ENCODE results near the gene ZNF235.

ZNF235 gene

DNA sequence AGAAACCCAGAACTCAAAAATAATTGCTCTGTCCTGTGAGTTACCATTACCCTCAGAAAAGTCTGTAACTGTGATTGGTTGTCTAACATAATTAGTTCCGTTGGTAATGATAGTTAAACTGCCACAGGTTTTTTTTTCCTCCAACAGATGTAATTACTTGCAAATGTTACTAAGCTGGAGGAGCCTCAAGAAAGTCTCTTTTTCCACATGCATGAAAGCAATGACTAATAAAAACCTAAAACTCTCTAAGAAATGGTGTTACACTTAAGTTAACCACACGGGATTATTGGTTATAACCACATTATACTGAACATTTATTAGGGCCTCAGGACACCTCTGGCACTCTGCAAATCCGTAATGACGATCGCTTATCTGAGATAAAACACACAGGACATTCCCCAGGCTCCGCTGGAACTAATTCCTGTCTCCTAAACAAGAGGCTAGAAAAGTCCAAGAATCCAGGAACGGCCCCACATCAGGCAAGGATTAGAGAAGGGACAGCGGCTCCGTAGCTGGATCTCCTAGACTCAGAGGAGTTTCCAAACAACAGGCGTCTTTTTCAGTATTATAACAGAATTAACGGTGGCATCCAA is 753 bp downstream of the ZNF235 start:
- H3K4ac ChIP-seq (ENCODE audit: low read depth in 1 of 2, low read length in 2 of 2): no peak overlapping the region
- no peak overlapping the region for H2AK5ac ChIP-seq (ENCODE audit: low read length, severe bottlenecking)
- WGBS: 0% methylated on average over 10 of the region's 11 CpGs
- peak overlapping the region; percentile 70 to 90 for H3K4me3 ChIP-seq (ENCODE audit: insufficient read depth in 1 of 2, low read depth in 1 of 2, low read length in 2 of 2)
- no peak overlapping the region for H2BK15ac ChIP-seq (ENCODE audit: low read depth, poor library complexity, severe bottlenecking)
- peaks cover 14 to 31% of the 10 kb centered on the region in 2 experiments for H3K36me3 ChIP-seq (ENCODE audit: control insufficient read depth in 1 of 2, insufficient read depth in 2 of 2, low read depth in 1 of 2, low read length in 2 of 2)
- peak overlapping the region; percentile 51 for H3K27ac ChIP-seq (ENCODE audit: low read length, poor library complexity, severe bottlenecking)
- H4K91ac ChIP-seq (ENCODE audit: low read length): no peak overlapping the region
- H3K14ac ChIP-seq (ENCODE audit: low read length in 2 of 2): no peak overlapping the region
- no peaks in the 10 kb centered on the region for H3K27me3 ChIP-seq (ENCODE audit: control insufficient read depth in 1 of 2, insufficient read depth in 1 of 2, low read length in 2 of 2)
- peak; percentile 60 for DNase-seq
- no peak overlapping the region for H2BK12ac ChIP-seq (ENCODE audit: low read length in 2 of 2)
- peaks cover 7% of the 10 kb centered on the region for H3K9me3 ChIP-seq (ENCODE audit: control insufficient read depth, low read length)
- H3K4me1 ChIP-seq (ENCODE audit: control insufficient read depth, insufficient read depth, low read depth, low read length): peaks cover 2% of the 10 kb centered on the region
- H3K79me1 ChIP-seq (replicated peaks; ENCODE audit: low read length, poor library complexity, severe bottlenecking): peaks cover 8% of the 10 kb centered on the region
- no peak overlapping the region for H2BK5ac ChIP-seq (ENCODE audit: low read depth, low read length, poor library complexity, severe bottlenecking)
- peak overlapping the region; percentile 94 for H3K9ac ChIP-seq (ENCODE audit: low read length)
- H3K4me2 ChIP-seq (ENCODE audit: low read length, poor library complexity, severe bottlenecking): peak overlapping the region; percentile 71
- H4K8ac ChIP-seq (ENCODE audit: low read length): no peak overlapping the region
- H3K23ac ChIP-seq (ENCODE audit: low read length in 2 of 2): no peak overlapping the region
- H2BK120ac ChIP-seq (ENCODE audit: low read depth, low read length): no peak overlapping the region
- no peak overlapping the region for H3K18ac ChIP-seq (ENCODE audit: low read depth in 1 of 2, low read length in 2 of 2)
- no peak overlapping the region for H2AFZ ChIP-seq (ENCODE audit: low read depth, low read length)

GRCh38 chr19:44303320-44303719 is 1.5 kb downstream of the ZNF235 start:
- no peaks in the 10 kb centered on the region for H3K27me3 ChIP-seq (ENCODE audit: control insufficient read depth in 1 of 2, insufficient read depth in 1 of 2, low read length in 2 of 2)
- H3K9me3 ChIP-seq (ENCODE audit: control insufficient read depth, low read length): peaks cover 7% of the 10 kb centered on the region
- H3K14ac ChIP-seq (ENCODE audit: low read length in 2 of 2): no peak overlapping the region
- H2AK5ac ChIP-seq (ENCODE audit: low read length, severe bottlenecking): no peak overlapping the region
- H3K4me3 ChIP-seq (ENCODE audit: insufficient read depth in 1 of 2, low read depth in 1 of 2, low read length in 2 of 2): peak overlapping the region in 1 of 2 experiments; percentile 90
- no peak overlapping the region for H2AFZ ChIP-seq (ENCODE audit: low read depth, low read length)
- H2BK15ac ChIP-seq (ENCODE audit: low read depth, poor library complexity, severe bottlenecking): no peak overlapping the region
- peaks cover 17 to 39% of the 10 kb centered on the region in 2 experiments for H3K36me3 ChIP-seq (ENCODE audit: control insufficient read depth in 1 of 2, insufficient read depth in 2 of 2, low read depth in 1 of 2, low read length in 2 of 2)
- no peak overlapping the region for H4K91ac ChIP-seq (ENCODE audit: low read length)
- peak overlapping the region; percentile 94 for H3K9ac ChIP-seq (ENCODE audit: low read length)
- H3K23ac ChIP-seq (ENCODE audit: low read length in 2 of 2): no peak overlapping the region
- H2BK5ac ChIP-seq (ENCODE audit: low read depth, low read length, poor library complexity, severe bottlenecking): no peak overlapping the region
- peaks cover 8% of the 10 kb centered on the region for H3K79me1 ChIP-seq (replicated peaks; ENCODE audit: low read length, poor library complexity, severe bottlenecking)
- H3K18ac ChIP-seq (ENCODE audit: low read depth in 1 of 2, low read length in 2 of 2): peak overlapping the region in 1 of 2 experiments; percentile 30
- H3K4me2 ChIP-seq (ENCODE audit: low read length, poor library complexity, severe bottlenecking): peak overlapping the region; percentile 14
- no peak for DNase-seq
- H2BK12ac ChIP-seq (ENCODE audit: low read length in 2 of 2): no peak overlapping the region
- H2BK120ac ChIP-seq (ENCODE audit: low read depth, low read length): no peak overlapping the region
- H3K27ac ChIP-seq (ENCODE audit: low read length, poor library complexity, severe bottlenecking): no peak overlapping the region
- WGBS: 64% methylated on average over 4 of the region's 4 CpGs
- H3K4me1 ChIP-seq (ENCODE audit: control insufficient read depth, insufficient read depth, low read depth, low read length): peaks cover 2% of the 10 kb centered on the region
- H4K8ac ChIP-seq (ENCODE audit: low read length): no peak overlapping the region
- H3K4ac ChIP-seq (ENCODE audit: low read depth in 1 of 2, low read length in 2 of 2): no peak overlapping the region

- Histone ChIP-seq H4K91ac (ENCODE audit: low read length) (no peak overlapping the region), H3K4me1 (ENCODE audit: control insufficient read depth, insufficient read depth, low read depth, low read length) (no peaks in the 10 kb centered on the region), H3K9me3 (ENCODE audit: control insufficient read depth, low read length) (peaks cover 45% of the 10 kb centered on the region), H2AFZ (ENCODE audit: low read depth, low read length) (no peak overlapping the region), H2BK120ac (ENCODE audit: low read depth, low read length) (no peak overlapping the region), H3K4me2 (ENCODE audit: low read length, poor library complexity, severe bottlenecking) (no peak overlapping the region), H3K14ac (ENCODE audit: low read length in 2 of 2) (no peak overlapping the region), H3K18ac (ENCODE audit: low read depth in 1 of 2, low read length in 2 of 2) (no peak overlapping the region), H3K9ac (ENCODE audit: low read length) (no peak overlapping the region), H2AK5ac (ENCODE audit: low read length, severe bottlenecking) (no peak overlapping the region), H3K23ac (ENCODE audit: low read length in 2 of 2) (no peak overlapping the region), H2BK15ac (ENCODE audit: low read depth, poor library complexity, severe bottlenecking) (no peak overlapping the region), H3K36me3 (ENCODE audit: control insufficient read depth in 1 of 2, insufficient read depth in 2 of 2, low read depth in 1 of 2, low read length in 2 of 2) (peaks cover 14 to 31% of the 10 kb centered on the region in 2 experiments), H4K8ac (ENCODE audit: low read length) (no peak overlapping the region), H3K4ac (ENCODE audit: low read depth in 1 of 2, low read length in 2 of 2) (no peak overlapping the region), H3K4me3 (ENCODE audit: insufficient read depth in 1 of 2, low read depth in 1 of 2, low read length in 2 of 2) (no peak overlapping the region), H3K79me1 (replicated peaks; ENCODE audit: low read length, poor library complexity, severe bottlenecking) (peaks cover 4% of the 10 kb centered on the region), H3K27ac (ENCODE audit: low read length, poor library complexity, severe bottlenecking) (no peak overlapping the region), H3K27me3 (ENCODE audit: control insufficient read depth in 1 of 2, insufficient read depth in 1 of 2, low read length in 2 of 2) (no peaks in the 10 kb centered on the region), H2BK5ac (ENCODE audit: low read depth, low read length, poor library complexity, severe bottlenecking) (no peak overlapping the region), H2BK12ac (ENCODE audit: low read length in 2 of 2) (no peak overlapping the region)
- peak; percentile 58 for DNase-seq
- WGBS: 41% methylated on average over 4 of the region's 4 CpGs
Measured at GRCh38 chr19:44284968-44285367, 19.9 kb downstream of the ZNF235 start.

DNA sequence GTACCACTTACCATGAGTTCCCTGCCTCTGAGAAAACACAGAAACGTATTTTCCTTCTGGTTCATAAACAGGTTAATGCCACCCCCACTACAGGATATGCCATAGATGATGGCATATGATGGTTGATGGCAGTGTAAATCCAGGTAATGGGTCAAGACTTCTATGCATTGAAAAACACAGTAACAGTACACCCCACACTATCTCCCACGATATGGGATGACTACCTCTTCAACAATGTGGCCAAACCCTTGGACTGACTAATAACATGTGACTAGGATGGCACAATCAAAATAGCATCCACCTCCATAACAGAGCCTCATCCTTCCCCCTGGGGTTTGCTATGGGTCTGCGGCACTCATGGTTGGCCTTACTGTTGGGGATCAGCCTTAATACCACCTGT is 22.0 kb downstream of the ZNF235 start:
- Histone ChIP-seq H3K9ac (ENCODE audit: low read length) (no peak overlapping the region), H3K4me3 (ENCODE audit: insufficient read depth in 1 of 2, low read depth in 1 of 2, low read length in 2 of 2) (no peak overlapping the region), H2BK12ac (ENCODE audit: low read length in 2 of 2) (no peak overlapping the region), H4K8ac (ENCODE audit: low read length) (no peak overlapping the region), H3K18ac (ENCODE audit: low read depth in 1 of 2, low read length in 2 of 2) (no peak overlapping the region), H3K14ac (ENCODE audit: low read length in 2 of 2) (no peak overlapping the region), H3K9me3 (ENCODE audit: control insufficient read depth, low read length) (peaks cover 34% of the 10 kb centered on the region), H3K27ac (ENCODE audit: low read length, poor library complexity, severe bottlenecking) (no peak overlapping the region), H2BK5ac (ENCODE audit: low read depth, low read length, poor library complexity, severe bottlenecking) (no peak overlapping the region), H3K36me3 (ENCODE audit: control insufficient read depth in 1 of 2, insufficient read depth in 2 of 2, low read depth in 1 of 2, low read length in 2 of 2) (peaks cover 8 to 10% of the 10 kb centered on the region in 2 experiments), H2AK5ac (ENCODE audit: low read length, severe bottlenecking) (no peak overlapping the region), H2BK15ac (ENCODE audit: low read depth, poor library complexity, severe bottlenecking) (no peak overlapping the region), H3K79me1 (replicated peaks; ENCODE audit: low read length, poor library complexity, severe bottlenecking) (peaks cover 2% of the 10 kb centered on the region), H3K27me3 (ENCODE audit: control insufficient read depth in 1 of 2, insufficient read depth in 1 of 2, low read length in 2 of 2) (no peaks in the 10 kb centered on the region), H3K4me2 (ENCODE audit: low read length, poor library complexity, severe bottlenecking) (no peak overlapping the region), H3K4me1 (ENCODE audit: control insufficient read depth, insufficient read depth, low read depth, low read length) (no peaks in the 10 kb centered on the region), H2AFZ (ENCODE audit: low read depth, low read length) (no peak overlapping the region), H4K91ac (ENCODE audit: low read length) (no peak overlapping the region), H3K4ac (ENCODE audit: low read depth in 1 of 2, low read length in 2 of 2) (no peak overlapping the region), H3K23ac (ENCODE audit: low read length in 2 of 2) (no peak overlapping the region), H2BK120ac (ENCODE audit: low read depth, low read length) (no peak overlapping the region)
- no peak for DNase-seq
- 71% methylated on average over 3 of the region's 3 CpGs for WGBS
